HG02610 (cell line): Measurements from ENCODE around the gene SLC19A1.

Experiments
- ATAC-seq: cut with Tn5 transposase; IDR thresholded peaks from one replicate; pipeline ENCODE4 v1.9.1; 2021; ENCODE audit warnings: mild to moderate bottlenecking, moderate library complexity; ENCODE audit not compliant: unreplicated experiment

Gene SLC19A1

DNA sequence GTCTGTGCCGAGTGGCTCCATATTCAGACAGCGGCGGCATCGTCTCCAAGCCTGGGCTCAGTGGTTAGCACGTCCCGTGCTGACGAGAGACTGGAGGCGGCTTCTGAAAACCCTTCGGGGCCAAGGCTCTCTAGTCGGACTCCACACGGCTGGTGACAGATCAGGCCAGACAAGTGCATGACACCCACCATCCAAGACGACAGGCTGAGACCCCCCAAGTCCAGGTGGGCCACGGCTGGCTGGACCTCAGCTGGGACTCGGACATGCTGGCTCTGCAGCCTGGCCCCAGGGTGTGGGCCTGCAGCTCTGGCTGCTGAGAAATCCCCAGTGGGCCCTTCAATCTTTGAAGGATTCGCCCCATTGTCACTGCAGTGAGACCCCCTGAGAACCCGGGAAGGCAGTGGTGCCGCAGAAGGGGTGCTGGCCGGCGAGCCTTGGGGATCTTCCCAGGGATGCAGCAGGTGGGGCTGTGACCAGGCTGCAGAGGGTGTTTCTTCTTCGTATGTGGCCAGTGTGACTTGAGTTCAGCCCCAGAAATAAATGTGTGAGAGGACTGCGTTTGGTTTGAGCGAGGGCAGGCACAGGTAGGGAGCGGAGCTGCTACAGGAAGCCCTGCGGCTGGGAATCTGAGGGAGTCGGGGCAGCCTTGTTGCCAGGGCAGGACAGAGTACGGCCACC is 15.9 kb upstream of the SLC19A1 start:
- ATAC-seq: no peak

- ATAC-seq: no peak
Observed at GRCh38 chr21:45557616-45558043, 15.4 kb upstream of the SLC19A1 start.

DNA sequence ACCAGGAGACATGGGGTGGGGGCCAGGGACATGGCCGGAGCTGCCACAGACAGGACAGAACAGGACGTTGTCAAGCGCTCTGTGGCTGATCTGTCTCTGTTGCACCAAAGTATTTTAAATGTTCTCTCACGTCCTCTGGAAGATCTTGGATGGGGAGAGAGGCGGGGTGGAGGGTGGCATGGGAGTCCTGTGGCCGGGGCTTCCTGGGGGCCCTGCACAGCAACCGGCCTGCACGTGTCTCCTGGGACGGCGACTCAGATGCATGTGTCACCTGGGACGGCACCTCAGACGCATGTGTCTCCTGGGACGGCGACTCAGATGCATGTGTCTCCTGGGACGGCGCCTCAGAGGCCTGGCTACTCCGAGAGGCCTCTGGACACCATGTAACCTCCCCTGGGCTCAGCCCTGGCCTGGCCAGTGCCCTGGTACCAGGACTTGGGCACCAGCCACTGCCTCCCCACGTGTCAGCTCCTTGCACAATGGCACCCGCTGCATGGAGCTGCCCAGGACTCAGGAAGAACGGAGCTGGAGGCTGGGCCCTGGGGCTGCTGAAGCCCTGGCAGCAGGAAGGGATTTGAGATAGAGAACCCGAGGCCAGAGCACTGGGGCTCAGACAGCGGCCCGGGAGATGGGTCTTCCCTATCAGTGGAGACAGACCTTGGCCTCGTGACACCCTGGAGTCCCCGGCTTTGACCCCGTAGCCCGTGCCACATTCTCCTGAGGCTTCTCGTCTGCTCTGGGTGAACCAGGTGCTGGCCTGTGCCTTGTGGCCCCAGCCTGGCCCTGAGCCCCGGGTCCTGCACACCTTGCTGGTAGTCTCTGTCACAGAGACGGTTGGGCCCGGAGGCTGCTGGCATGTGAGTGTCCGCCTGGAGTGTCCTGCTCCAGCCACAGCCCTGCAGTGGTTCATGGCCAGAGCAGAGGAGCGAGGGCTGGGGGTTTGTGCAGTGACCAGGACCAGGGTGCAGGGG is 14.7 kb upstream of the SLC19A1 start:
- ATAC-seq: no peak

DNA sequence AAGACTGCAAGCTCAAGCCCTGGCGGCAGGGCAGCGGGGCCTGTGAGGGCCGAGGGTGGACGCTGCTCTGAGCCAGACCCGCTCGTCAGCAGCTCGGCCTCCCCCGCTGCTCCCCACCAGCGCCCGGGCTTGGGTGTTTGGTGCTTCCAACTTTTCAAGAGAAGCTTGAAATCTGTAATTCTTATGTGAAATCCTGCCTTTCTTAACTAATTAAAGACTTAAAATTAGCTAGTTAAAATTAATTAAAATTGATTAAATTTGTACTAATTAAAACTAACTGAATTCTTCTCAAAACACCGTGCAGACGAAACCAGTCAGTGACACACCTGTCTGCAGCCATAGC is 14.0 kb upstream of the SLC19A1 start:
- no peak for ATAC-seq

GRCh38 chr21:45555557-45556301 is 13.5 kb upstream of the SLC19A1 start:
- ATAC-seq: peak; percentile 49

GRCh38 chr21:45555251-45555556 is 13.0 kb upstream of the SLC19A1 start:
- no peak for ATAC-seq

GRCh38 chr21:45554477-45555175 is 12.4 kb upstream of the SLC19A1 start:
- peak; percentile 39 for ATAC-seq

GRCh38 chr21:45552696-45553391 is 10.6 kb upstream of the SLC19A1 start:
- no peak for ATAC-seq

DNA sequence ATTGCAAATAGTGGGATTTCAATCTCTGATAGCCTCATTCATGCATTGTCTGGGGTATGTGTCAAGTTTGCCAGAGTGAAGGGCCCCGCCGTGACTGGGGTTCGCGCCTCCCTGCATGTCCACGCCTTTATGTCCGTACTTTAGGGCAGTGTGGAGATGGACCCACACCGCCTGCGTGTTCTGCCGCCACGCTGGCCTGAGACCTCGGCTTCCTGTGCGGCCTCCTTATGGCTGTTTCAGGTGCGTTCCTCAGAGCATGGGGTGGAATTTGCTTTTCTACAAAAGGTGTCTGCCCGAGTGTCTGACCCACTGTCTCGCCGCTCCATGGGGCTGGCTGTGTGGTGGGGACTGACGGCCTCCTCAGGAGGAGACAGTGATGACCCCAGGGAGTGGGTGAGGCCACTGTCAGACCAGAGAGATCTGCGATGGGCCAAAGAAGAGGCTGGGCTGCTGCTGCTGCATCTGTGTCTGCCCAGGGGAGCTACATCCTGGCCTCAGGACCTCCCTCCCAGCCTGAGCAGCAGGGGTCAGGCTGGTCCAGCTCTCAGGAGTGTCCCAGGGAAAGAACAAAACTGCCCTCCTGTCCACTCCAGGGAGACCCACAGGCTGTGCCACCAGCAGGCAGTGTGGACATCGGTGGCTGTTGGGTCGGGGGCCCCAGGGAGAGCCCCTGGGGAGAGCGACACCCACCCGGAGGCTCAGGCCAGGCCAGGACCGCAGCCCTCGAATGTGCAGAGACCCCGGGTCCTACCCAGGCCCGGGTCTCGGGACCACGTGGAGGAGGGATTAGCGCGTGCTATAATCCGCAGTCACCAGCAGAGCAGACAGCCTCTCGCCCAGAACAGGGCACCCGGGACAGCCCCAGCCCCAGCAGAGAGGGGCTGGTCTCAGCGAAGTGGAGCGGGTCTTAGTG is 9.8 kb upstream of the SLC19A1 start:
- ATAC-seq: no peak

DNA sequence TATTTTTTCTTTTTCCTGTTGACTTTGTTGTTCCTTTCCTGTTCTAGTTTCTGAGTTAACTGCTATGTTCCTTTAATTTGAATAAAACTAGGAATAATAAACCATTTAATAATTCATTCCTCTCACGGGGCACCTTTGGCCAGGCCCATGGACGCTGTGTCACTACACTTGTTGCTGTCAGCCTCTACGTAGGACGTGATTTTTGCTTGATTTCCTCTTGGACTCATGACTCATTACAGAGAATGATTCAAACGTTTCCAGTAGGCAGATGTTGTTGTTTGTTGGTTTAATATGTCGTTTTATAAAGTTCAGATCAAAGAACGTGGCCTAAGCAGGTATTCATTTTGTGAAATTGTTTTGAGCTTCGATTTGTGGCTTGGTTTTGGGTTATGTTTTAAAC is 9.1 kb upstream of the SLC19A1 start:
- no peak for ATAC-seq

GRCh38 chr21:45550522-45551210 is 8.4 kb upstream of the SLC19A1 start:
- ATAC-seq: peak; percentile 55

DNA sequence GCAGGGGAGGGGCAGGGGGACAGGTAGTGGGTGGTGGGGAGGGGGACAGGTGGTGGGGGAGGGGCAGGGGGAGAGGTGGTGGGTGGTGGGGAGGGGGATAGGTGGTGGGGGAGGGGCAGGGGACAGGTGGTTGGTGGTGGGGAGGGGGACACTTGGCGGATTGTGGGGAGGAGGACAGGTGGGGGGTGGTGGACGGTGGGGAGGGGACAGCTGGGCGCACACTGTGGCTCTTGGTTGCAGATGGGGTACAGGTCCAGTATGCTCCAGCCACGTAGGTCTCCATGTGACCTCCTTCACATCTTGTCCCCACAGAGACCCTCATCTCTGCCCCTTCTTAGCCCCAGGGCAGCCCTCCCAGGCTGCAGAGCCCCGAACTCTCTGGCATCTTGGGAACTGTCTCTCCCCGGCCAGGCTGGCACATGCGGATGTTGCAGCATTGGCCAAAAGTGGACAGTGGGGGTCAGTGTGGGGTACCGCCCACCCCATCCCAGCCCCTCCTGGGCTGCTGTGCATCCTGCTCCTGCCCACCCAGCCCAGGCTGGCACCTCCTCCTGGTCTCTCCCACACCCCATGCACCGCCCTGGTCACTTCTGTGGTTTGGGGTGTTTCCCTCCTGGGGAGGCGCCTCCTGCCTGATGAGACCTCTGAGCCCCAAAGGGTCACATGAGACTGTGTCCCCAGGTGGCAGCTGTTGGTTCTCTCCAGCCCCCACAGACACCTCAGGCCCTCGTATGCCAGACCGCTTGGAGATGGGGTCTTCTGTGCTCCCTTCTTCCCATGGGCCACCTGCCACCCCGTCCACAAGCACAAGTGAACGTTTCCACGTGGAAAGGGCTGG is 7.6 kb upstream of the SLC19A1 start:
- ATAC-seq: no peak

DNA sequence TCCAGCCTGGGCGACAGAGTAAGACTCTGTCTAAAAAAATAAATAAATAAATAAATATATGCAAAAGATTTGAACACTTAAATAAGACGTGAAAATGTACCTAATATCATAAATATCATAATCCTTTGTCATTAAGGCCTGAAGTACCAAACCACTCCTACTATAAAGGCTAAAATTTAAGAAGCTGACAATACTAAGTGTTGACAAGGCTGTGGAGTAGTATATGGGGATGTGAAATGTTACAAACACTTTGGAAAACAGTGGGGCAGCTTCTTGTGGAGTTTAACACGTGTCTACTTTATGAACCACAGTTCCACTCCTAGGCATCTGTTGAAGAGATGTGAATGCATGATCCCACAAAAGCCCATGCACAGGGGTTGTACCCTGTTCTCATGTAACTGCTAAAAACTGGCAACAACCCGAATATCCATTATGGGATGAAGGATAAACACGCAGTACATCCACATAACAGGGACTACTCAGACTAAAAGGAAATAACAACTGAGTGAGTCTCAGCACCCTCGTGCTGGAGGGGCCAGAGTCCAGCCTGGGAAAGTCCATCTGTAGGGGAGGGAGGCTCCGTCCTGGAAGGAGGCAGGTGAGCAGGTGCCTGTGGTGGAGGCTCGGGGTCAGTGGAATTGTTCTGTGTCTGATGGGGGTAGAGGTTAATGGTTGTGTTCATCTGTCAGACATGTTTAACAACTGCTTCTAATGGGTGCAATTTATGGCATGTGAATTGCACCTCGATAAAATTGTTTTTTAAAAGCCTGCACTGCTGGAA is 6.7 kb upstream of the SLC19A1 start:
- no peak for ATAC-seq

DNA sequence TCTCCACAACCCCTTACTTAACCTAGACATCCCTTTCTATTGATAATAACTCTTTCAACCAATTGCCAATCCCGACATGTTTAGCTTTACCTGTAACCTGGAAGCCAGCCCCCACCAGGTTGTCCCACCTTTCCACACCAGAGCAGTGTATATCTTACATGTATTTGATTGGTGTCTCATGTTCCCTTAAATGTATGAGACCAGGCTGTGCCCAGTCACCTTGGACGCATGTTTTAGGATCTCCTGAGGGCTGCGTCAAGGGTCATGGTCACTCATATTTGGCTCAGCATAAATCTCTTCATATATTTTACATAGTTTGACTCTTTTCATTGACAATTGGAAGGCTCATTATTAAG is 5.3 kb upstream of the SLC19A1 start:
- ATAC-seq: no peak

DNA sequence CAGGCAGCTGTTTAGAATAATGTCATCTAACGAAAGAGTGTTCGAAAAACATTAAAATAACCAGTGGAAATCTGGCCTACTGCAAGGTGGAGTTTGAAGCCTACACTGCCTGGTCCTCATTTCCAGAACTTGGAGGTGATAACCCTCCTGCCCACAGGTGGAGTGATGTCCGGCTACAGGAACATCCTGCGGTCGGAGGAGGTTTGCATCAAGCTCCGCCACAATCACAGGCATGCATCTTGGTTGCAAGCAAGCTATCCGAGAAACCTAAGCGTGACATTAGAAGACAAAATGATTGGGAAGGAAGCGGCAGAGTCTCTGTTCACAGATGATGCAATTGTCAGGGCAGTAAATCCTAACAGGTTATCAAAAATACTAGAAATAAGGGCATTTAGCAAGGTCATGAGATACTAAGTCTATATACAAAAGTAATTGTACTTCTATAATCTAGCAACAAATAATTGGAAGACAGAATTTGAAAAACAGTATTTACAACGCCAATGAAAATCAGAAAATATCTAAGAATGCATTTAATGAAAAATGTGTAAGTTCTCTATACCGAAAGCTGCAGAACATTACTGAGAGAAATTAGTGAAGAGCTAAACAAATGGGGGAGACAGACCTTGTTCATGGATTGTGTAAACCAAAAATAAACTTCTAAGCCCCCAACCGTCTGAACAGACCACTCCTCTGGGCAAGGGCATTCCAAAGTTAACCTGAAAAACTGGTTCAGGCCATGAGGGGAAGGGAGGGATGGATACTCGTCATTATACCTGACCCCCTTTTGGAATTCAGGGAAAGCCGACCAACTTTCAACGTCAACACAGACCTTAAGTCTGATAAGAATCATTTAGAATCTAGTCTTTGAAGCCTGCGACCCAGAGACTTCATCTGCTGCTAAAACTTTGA is 4.7 kb upstream of the SLC19A1 start:
- ATAC-seq: no peak
